Activated CD4-positive, alpha-beta T cell treated with anti-CD3 and anti-CD28 coated beads for 24 hours (primary cell): Measurements from ENCODE around the gene TRIM32.
A peak's percentile ranks its signal among the peaks of the same experiment; 100 is the strongest.

Experiments
- DNase-seq, 2 donors: peaks; one replicate each; pipeline ENCODE4 v3.0.0-alpha.2; 2020; ENCODE audit warnings: low read depth in 2 of 2

TRIM32 gene, protein sequence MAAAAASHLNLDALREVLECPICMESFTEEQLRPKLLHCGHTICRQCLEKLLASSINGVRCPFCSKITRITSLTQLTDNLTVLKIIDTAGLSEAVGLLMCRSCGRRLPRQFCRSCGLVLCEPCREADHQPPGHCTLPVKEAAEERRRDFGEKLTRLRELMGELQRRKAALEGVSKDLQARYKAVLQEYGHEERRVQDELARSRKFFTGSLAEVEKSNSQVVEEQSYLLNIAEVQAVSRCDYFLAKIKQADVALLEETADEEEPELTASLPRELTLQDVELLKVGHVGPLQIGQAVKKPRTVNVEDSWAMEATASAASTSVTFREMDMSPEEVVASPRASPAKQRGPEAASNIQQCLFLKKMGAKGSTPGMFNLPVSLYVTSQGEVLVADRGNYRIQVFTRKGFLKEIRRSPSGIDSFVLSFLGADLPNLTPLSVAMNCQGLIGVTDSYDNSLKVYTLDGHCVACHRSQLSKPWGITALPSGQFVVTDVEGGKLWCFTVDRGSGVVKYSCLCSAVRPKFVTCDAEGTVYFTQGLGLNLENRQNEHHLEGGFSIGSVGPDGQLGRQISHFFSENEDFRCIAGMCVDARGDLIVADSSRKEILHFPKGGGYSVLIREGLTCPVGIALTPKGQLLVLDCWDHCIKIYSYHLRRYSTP

DNA sequence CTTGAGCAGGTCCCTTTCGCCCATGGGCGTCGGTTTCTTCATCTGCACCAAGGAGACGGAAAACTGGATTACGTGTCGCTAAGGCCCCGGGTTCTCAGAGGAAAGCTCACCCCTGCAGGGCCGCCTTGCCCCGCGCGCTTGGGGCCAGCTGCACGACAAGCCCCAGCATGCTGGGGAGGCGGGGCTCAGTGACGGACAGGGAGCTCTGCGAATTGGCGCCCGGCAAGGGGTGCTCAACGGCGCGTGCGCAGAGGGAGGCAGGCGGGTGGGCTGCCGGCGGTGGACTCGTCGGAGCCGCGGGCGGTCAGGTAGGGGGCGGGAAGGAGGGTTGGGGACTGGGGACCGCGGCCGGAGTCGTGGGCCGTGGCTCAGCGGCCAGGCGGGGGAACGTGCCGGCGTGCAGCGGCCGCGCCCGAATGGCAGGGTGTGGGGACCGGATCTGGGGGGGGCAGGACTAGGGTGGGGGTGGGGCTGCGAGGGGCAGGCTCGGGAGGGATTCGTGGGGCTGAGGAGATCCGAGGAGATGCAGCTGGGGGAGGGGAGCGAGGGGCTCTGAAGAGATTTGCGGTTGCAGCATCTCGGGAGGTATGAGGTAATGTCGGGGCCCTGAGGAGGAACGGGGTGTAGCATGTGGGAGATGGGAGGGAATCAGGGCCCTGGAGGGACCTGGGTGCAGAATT, at the start of gene TRIM32:
TSS of gene TRIM32 (plus strand) at position 232 of the 680 bp plus-strand sequence. CDS start 10,438 bp downstream, outside the sequence.
- peak; percentile 92 to 96 for DNase-seq

- DNase-seq = no peak
These were observed 47.8 kb upstream of the TRIM32 start for GRCh38 chr9:116639251-116639741.

- no peak for DNase-seq
These were observed 45.6 kb upstream of the TRIM32 start for GRCh38 chr9:116641292-116642059.

GRCh38 chr9:116643691-116644090, 43.4 kb upstream of the TRIM32 start:
- no peak for DNase-seq

GRCh38 chr9:116644091-116644688, 42.9 kb upstream of the TRIM32 start:
- DNase-seq = no peak

DNA sequence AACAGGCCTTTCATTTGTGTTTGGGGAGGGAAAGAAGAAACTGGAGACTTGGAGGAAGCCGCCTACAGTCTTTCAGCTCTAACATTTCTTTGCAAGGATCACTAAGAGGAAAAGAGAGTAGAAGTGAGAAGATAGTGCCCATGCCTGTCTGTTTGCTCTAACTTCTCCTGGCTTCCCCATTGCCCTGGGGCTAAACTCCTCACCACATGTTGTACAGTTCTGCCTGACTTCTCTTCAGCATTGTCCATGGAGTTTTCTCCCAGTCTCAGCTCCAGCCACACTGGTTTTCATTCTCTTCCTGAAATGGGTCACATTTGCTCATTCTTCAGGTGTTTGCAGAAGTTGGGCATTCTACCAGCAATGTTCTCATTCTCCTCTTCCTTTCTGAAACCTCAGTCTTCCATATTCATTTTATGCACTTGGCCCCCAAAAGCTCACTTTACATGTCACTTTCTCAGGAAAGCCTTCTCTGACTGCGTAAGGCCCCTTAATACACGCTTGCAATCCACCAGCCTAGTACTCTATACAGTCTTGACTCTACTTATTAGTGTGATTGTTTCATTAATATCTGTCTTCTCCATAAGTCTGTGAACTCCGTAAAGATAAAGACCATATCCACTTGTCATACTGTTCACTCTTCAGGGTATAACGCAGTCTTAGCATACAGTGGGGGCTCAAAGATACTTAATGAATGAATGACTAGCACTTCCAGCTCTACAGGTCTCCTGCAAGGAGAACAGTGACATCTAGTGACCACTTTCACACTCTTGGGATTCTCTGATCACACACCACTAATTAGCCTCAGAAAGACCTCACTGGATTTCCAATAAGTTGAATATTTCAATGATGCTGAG, 40.2 kb upstream of the TRIM32 start:
- DNase-seq = no peak

DNA sequence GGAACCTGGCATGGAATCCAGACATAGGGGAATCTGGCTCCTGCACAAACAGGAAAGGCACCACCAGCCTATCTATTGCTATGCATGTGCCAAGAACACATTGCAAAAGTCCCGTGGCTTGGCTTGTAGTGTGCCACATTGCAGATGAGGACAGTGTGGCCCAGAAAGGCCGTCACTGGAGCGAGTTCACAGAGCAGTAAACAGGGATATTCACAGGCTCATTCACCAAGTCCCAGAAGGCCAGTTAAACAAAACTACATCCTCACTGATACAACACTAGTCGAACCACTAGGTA, 39.6 kb upstream of the TRIM32 start:
- no peak for DNase-seq

DNA sequence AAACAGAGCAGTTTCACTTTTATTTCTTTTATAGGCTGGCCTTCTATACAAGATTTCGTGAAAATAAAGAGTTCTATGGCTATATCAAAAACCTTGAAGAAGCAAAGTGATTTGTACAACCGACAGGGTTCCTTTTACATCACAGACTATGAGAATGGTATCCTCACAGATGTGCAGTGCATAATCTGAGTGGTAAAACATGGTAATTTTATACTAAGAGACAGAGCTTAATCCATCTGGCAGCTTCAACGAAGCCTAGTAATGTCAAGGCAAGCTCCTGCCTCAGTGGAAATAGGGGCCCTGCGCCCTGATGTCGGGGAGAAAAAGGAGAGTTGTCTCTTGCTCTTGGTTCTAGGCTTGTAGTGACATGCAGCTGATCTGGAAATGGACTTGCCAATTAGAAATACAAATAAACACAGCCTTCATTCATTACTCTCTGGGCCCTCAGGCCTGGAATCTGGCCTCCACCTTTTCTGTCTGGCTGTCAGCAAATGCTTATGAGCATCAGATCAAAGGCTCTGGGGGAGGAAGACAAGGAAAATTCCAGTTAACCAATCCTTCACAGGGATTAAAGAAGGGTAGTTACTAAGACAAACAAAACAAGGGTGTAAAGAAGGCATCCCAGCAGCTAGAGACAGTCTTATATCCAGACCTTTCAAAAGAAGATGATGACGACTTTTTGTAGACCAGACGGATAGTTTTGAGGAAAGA, 33.6 kb upstream of the TRIM32 start:
- DNase-seq = no peak

GRCh38 chr9:116654059-116654355, 33.1 kb upstream of the TRIM32 start:
- DNase-seq = no peak

DNA sequence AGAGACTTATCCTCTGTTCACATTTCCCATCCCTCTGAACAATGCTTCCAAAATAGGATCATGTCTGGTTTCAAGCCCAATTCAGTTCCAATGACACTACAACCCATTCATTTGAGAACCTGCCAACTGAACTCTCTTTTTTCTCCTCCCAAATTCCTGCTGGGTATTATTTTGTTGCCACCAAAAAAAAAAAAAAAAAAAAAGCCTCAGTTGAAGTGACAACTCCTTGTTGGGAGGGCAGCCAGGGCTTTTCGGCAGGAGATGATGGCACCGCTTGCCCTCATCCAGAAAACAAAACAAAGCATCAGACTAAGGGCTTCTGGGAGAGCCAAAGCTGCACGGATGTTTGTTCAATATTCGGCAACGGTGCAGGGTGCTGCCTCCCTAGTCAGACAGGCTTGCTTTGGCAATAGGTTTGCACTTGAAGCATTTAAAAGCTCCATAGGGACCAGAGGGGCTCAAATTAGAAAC, 30.6 kb upstream of the TRIM32 start:
- no peak for DNase-seq

GRCh38 chr9:116656977-116657376, 30.1 kb upstream of the TRIM32 start:
- DNase-seq = no peak

- DNase-seq = no peak
These were observed 28.8 kb upstream of the TRIM32 start for GRCh38 chr9:116658265-116658664.

GRCh38 chr9:116661037-116661954, 25.8 kb upstream of the TRIM32 start:
- DNase-seq = no peak

DNA sequence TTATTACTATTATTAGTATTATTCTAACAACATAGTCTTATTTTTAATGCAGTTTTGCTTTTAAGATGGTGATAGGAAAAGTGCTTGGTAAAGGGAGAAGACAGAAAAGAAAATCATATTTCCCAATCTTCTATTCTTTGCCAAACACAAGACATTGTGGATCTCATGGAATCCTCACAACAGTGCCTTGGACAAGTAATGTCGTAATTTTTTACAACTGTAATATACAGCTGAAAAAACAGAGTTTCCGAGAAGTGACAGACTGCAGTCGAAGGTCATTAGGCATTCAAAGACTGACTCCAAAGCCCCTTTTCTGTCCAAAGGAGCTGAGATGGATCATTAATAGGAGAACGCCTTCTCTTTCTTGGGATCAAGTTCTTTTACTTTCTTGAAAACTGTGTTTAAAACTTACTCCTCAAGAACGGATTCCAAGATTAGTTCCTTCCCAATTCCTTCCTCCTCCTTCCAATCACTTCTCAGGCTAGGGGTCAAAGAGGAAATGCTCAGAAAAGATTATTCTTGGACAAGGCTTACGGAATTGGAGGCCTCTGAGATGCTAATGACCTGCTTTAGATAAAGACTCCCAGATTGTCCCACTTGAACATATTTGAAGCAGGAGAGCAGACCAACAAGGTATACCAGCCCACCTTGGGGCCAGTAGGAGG, 24.3 kb upstream of the TRIM32 start:
- no peak for DNase-seq

DNA sequence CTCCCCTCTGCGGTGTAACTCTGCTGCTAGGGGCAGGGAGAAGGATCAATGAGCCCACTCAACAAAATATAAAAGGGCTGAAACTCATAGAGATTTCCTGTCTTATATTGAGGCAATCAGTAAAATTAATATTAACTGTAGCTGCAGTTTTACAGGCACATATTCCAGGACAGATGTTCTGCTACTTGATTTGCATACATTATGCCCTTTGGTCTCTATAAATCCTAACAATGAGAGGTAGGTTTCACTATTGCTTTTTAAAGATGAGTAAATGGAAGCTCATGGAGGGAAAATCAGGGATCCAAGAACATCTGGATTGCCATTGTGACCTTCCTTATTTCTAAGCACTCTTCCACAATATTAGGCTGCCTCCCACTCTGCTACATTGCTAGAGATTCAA, 23.5 kb upstream of the TRIM32 start:
- no peak for DNase-seq

- DNase-seq = no peak
These were observed 18.0 kb upstream of the TRIM32 start for GRCh38 chr9:116668970-116669695.

GRCh38 chr9:116671605-116672004, 15.5 kb upstream of the TRIM32 start:
- DNase-seq = no peak

GRCh38 chr9:116673375-116673774, 13.7 kb upstream of the TRIM32 start:
- no peak for DNase-seq
